Fibroblast of peridontal ligament (primary cell): Measurements from ENCODE around the gene GKN2.
"Not testable (repeated sequence)": the region's sequence is repeated elsewhere in the genome, so short reads cannot be mapped to it uniquely, and the experiment has no call there.

Experiments
- DNase-seq: peaks from one replicate; pipeline ENCODE4 v3.0.0-alpha.2; 2010; ENCODE audit errors: extremely low read depth

The GKN2 gene

DNA sequence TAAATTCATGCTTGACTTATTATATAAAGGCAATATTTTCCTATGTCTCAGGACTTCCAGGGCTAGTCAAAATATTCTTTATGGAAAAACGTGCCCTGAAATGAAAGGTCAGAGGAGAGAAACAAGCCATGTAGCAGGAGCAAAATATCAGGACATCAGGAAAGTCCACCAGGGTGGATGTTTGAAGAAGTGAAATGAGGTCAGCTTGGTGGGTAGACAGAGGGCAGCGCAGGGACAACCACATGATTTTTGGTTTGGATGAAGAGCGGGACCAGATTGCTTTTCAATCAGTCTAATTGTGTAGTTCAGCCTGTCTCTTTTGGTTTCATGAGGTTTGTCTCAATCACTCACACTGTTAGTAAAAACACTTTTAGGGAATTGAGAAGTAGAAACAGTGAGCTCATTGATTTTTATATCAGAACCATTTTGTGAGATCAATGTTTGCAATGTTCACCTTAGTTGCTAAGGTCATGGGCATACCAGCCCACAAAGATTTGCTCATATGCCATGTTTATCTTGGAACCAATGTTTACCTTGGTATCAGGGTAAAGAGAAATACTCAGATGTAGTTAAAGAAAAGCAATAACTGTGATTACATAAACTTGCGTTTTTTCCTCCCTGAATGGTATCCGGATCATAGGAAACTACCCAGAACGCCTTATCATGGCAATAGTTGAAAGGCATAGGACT, 32.1 kb downstream of the GKN2 start:
- no peak for DNase-seq

DNA sequence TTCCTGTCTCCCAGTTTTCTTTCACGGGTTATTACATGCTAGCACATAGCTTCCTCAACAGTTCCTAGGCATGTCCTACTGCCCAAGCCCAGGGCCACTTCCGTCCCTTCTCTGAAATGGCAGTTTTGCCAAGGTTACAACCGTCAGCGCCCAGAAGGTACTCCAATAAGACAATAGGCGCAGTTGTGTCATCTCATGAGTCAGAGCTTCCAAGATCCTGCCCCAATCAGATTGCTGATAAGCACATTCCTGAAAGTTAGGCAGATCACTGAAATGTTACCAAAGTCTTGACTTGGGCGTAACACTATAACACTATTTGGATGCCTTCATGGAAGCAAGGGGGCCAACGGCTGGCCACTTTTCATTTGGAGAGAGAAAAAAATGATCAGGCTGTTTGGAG, 34.2 kb downstream of the GKN2 start:
- no peak for DNase-seq

DNA sequence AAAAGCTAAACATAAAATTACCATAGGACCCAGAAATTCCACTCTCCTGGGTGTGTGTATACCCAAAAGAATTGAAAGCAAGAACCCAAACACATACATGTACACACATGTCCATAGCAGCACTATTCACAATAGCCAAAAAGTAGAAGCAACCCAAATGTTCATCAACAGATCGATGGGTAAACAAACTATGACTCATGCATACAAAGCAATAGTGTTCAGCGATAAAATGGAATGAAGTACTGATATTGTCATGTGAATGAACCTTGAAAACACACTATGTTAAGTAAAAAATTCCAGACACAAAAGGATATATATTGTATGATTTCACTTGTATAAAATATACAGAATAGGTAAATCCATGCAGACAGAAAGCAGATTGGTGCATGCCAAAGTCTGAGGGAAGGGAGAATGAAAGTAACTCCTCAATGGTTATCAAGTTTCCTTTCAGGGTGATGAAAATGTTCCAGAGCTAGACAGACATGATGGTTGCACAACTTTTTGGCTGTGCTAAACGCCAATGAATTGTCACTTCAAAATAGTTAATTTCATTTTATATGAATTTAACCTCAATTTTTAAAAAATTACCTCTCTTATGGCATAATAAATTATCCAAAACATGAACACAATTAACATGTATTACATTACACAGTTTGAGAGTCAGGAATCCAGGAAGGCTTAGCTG, 35.5 kb downstream of the GKN2 start:
- no peak for DNase-seq

DNA sequence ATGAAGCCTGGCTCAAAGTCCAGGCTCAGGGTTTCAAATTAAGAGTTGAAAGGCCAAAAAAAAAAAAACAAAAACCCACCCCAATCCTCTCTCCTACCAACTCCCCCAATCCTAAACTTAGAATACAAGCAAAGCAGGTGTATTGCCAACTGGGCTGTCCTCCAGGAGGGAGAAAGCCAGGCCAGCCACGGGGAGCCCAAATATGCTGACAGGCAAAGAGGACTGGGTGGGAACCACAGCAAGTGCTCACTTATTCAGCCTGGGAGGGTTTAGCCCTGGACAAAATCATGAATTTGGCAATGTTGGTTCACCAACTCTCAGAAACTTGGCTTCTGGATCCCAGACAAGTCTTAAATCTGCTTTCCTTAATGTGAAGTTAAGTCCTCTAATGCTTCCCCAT, 36.5 kb downstream of the GKN2 start:
- no peak for DNase-seq

DNA sequence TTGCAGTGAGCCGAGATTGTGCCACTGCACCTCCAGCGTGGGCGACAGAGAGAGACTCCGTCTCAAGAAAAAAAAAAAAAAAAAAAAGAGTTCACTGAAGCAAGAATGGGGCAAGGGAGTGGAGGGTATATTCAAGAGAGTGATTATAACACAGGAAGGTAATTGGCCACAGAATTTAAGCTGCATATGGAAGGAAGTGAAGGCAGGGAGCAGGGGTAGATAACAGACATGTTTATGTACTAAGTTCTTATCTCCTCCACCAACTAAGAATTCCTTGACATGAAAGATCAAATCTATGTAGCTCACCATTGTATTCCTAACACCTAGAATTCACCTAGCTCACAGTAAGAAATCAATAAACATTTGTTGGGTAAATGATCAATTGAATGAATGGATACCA, 37.3 kb downstream of the GKN2 start:
- DNase-seq: no peak

DNA sequence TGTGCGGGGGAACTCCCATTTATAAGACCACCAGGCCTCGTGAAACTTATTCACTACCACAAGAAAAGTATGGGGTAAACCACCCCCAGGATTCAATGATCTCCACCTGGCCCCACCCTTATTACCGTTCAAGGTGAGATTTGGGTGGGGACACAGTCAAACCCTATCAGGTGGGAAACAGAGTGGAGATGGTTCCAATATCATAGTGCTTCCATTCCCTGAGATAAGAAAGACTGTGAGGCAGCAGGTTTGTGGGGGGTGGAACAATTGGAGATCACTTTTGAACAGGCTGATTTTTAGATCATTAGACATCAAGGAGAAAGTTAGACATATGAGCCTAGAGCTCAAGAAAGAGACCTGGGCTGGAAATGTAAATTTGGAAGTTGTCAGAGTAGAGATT, 39.3 kb downstream of the GKN2 start:
- DNase-seq: no peak

DNA sequence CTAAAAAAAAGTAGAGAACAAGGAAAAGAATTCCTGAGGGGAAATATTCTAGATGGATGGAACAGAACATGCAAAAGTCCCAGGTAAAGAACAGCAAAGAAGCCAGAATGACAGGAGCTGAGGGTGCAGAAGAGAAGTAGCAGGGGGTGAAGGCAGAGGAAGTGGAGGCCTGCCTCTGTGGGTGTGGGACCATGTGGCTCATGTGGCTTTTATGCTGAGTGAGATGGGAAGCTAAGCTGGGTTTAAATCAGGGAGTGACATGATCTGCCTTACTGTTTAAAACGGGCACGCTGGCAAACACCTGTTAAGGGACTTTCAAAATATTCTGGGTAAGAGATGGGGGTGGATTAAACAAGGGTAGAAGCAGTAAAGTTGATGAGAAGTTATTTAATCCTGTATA, 40.0 kb downstream of the GKN2 start:
- no peak for DNase-seq

DNA sequence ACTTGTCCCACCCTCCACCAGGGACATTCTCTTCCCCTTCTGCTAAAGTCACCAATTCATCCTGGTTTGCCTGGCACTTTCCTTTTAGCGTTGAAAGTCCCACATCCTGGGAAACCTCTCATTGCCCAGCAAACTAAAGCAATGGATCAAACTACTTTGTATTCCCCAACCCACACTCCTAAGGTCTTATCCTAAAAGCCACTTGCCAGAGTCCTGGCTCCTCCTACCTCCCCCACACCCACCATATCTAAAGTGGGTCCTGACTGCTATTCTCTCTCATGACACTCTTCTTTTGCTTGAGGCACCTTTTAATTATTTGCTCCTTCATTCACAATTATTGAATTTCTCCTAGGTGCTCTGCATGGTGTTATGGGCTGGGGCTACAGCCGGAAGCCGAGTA, 40.6 kb downstream of the GKN2 start:
- no peak for DNase-seq

DNA sequence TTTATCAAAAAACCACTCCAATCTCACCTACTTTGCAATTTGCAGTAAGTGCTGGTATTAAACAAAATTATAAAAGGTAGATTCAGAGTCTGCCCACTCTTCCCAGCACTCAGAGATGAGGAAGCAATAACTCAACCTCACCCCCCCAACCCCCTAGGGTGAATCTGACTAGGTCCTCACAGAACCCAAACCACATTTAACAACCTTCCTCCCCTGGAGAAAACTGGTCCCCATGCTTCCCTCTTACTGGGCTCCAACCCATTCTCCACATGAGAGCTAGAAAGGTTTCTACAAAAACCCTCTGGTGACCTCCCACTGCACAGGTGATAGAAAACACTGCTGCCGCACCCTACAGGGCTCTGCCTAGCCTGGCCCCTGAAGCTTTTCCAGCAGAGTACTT, 41.0 kb downstream of the GKN2 start:
- DNase-seq: no peak

DNA sequence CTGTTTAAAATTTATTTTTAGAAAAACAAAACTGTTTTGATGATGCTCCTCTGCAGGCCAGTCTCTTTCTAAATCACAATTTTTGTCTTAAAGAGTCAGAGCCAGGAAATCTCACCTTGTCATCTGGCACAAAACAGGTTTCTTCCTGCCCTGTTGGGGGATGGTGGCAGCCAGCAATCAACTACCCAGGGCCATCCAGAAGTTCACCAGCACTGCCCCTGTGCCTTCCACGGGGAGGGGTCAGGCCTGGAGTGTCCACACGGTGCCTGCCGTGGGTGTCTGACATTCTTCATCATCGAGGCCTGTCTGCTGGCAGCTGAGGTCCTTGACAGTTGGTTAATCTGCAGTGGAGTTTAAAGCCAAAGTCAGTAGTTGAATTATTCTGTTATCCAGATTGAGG, 41.4 kb downstream of the GKN2 start:
- no peak for DNase-seq

DNA sequence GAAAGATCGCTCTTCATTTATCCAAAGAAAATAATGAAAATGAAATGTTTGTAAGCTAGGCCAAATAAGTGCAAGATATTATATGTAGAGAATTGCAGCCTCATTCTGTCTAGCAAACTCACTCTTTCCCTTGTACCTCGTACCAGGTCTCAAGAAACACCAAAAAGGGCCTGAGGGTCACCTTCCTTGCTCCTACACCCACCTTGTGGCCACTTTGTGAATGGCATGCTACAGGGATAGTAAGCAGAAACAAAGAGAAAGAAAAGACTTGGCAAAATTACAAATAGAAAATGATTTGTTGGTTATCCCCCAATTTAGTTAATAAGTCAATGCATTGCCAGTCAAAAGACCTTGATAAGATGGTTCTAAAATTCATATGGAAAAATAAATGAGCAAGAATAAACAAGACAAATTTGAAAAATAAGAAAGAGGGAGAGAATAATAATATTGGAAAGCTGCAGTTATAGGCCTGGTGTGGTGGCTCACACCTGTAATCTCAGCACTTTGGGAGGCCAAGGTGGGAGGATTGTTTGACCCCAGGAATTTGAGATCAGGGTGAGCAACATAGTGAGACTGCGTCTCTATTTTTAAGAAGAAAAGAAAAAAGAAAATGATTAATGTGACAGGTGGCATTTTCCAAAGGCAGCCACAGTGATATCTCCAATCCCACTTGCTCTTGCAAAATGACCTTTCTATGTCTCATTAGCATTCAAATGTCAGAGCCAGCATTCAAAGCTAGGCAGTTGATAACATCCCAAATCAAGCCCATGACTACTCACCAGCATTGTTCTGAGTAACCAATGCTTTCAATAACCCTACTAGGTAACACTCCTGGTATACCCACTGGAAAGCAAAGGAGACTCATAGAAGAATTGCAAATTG, 42.7 kb downstream of the GKN2 start:
- peak; percentile 78 for DNase-seq

DNA sequence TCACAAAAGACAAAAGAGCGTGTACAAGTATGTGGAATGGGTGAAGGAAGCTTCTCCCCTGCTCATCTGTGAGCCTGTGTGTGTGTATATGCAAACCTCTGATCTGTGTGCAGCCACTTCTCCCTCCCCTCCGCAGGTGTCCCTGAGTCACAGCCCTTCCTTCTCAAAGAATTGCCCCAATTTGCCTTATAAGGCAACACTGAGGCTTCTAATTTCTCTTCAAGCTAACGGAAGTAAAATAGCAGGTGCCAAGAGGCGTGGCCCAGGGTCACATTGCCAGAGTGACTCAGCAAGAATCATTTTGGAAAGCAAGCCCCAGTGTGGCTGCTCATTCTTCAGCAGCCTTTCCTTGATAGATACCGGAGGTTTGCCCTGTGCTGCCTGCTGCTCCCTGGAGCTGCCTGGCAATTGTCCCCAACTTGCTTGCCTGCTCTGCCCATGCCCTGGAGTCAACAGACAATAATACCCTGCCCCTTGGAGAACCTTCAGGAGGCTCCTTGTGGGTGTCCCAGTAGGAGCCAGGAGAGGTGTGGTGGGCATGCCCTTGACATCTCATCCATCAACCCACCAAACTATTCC, 44.2 kb downstream of the GKN2 start:
- DNase-seq: peak; percentile 57

DNA sequence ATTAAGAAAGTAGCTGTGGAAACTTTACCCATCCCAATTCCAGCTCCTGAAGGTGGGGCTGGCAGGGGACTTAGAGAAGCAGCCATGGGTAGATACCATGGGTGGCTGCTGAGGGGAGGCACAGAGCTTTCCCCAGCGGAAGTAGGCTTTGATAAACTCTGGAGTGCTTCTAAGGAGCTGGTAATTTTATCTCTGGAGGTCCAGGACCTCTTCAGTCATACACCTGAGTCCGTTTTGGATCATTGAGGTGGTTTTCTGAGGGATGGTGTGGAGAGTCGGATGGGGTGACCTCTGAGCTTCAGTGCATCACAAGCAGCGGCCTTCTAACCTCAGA, 44.8 kb downstream of the GKN2 start:
- no peak for DNase-seq

DNA sequence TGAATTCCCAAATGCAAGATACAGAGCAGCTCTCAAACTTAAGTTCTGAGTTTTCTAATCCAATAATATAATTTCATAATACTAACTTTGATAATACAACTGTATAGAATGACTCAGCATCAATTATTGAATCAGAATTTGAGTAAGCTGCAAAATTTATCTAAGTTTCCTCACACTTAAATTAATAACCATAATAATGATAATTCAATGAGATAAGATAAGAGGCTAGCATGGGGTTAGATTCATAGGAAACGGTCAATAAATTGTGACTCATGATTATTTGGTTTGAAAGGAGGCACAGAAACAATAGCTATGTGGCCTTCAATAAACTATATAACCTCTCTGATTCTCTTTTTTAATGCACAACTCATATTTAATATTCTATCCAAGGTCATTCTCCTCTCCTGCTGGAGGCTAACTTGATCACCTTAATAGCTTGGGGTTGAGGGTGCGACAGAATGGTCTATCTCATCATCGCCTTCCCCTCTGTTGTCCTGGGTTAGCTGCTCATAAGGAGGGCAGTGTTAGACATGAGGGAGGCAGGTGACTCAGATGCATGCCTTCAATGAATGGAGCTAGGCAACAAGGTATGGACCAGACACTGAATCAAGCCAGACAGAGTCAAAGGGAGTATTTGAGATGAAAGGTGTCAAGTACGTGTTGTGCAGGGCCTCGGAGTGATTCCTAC, 45.3 kb downstream of the GKN2 start:
- DNase-seq: no peak

DNA sequence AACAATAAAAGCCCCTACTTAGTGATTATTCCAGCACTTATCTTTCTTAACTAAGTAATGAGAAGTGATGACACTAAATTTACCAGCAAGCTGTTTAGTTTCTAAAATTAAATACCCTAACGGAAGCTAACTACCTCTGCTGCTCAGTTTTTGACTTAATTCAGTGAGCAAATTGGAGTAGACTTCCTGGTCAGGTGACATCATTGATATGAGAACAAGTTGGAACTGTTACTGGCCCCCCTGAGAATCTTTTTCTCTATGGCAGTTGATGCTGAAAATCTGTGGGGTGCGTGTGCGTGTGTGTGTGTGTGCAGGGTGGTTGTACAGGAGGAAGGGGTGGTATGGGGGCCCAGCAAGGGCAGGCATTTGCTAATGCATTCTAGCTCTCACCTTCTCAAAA, 46.0 kb downstream of the GKN2 start:
- no peak for DNase-seq

DNA sequence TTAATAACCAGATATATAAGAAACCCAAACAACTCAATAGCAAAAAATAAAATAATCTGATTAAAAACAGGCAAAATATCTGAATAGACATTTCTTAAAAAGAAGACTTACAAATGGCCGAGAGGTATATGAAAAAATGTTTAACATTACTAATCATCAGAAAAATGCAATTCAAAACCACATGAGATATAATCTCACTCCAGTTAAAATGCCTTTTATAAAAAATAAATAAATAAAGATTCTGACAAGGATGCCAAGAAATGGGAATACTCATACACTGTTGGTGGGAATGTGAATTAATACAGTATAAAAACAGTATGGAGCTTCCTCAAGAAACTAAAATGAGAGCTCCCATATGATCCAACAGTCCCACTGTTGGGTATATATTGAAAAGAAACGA, 47.6 kb downstream of the GKN2 start:
- DNase-seq: no peak

DNA sequence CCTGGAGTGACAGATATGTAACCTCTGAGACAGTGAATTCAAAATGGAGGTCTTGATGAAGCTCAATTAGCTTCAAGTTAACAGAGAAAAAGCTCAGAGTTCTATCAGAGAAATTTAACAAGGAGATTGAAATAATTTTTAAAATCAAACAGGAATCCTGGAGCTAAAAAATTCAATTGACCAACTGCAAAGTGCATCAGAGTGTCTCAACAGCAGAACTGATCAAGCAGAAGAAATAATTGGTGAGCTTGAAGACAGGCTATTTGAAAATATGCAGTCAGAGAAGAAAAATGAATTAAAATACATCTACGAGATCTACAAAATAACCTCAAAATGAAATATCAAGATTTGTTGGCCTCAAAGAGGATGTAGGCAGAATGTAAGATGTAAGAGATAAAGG, 51.1 kb downstream of the GKN2 start:
- no peak for DNase-seq

DNA sequence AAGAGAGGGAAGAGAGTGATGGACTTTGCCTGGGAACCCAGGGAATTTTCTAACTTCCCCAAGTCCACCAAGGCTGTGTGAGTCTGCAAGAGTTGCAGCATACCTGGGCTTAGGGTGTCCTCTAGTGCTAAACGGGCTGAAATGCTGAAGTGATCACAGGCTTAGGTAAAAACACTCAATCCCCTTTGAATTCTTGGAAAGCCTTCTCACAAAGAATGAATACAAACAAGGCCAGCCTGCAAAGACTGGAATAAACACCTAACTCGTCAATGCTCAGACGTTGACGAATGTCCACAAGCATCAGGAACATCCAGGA, 51.5 kb downstream of the GKN2 start:
- DNase-seq: peak; percentile 42

DNA sequence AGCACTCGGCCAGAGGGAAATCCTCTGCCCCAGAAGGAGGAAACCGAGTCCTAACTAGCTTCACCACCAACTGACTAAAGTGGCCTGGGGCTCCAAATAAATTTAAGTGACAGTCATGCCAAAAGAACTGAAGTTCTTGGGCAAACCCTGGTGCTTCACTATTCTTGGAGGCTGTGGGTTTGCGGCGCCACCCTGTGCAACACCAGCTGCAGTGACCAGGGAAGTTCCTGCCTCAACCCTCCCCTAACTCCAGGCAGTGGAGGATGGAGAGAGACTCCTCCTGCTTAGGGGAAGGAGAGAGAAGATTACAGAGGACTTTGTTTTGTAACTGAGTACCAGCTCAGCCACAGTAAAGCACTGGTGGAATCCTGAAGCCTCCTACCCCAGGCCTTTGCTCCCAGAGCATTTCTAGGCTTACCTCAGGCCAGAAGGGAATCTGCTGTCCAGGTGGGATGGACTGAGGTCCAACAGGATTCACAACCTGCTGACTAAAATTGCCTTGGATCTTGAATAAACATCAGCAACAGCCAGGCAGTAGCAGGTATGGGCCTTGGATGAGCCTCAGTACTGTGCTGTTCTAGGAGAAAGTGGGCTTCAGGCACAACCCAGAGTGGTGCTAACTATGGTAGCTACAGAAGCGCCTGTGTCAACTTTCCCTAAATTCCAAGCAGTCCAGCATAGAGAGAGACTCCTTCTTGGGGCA, 52.0 kb downstream of the GKN2 start:
- DNase-seq: no peak

DNA sequence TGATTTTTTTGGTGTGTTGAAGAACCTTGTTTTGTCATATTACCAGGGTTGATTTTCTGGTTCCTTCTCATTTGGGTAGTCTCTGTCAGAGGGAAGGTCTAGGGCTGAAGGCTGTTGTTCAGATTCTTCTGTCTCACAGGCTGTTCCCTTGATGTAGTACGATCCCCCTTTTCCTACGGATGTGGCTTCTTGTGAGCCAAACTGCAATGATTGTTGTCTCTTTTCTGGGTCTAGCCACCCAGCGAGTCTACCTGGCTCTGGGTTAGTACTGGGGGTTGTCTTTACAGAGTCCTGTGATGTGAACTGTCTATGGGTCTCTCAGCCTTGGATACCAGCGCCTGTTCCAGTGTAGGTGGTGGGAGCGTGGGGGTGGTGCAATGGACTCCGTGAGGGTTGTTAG, 56.7 kb downstream of the GKN2 start:
- DNase-seq: not testable (repeated sequence)
